HEK293T (cell line): ENCODE measurements around the gene KIAA0408.

Experiments
- ARNT ChIP-seq: fragments of 450-650 bp; IDR thresholded peaks from 2 replicates; pipeline ENCODE4 v1.6.1; 2017; ENCODE audit warnings: mild to moderate bottlenecking
- CTBP1 ChIP-seq: fragments of 450-650 bp; IDR thresholded peaks from 2 replicates; pipeline ENCODE4 v1.6.1; 2016; ENCODE audit warnings: borderline replicate concordance
- ELF4 ChIP-seq: fragments of 450-650 bp; IDR thresholded peaks from 2 replicates; pipeline ENCODE4 v1.6.1; 2017; ENCODE audit warnings: antibody characterized with exemption
- FOXK2 ChIP-seq: fragments of 450-650 bp; IDR thresholded peaks from 2 replicates; pipeline ENCODE4 v1.6.1; 2016; ENCODE audit warnings: mild to moderate bottlenecking
- FOXM1 ChIP-seq: fragments of 450-650 bp; IDR thresholded peaks from 2 replicates; pipeline ENCODE4 v1.6.1; 2017; ENCODE audit warnings: mild to moderate bottlenecking, borderline replicate concordance
- SP1 ChIP-seq: fragments of 450-650 bp; IDR thresholded peaks from 2 replicates; pipeline ENCODE4 v1.6.1; 2017
- TARDBP ChIP-seq: fragments of 450-650 bp; IDR thresholded peaks from 2 replicates; pipeline ENCODE4 v1.6.1; 2016

- TF ChIP-seq CTBP1, result no peak
- TF ChIP-seq ARNT, result no peak
- no peak for TF ChIP-seq FOXM1
- TF ChIP-seq ELF4, result no peak
- no peak for TF ChIP-seq FOXK2
- no peak for TF ChIP-seq SP1
- no peak for TF ChIP-seq TARDBP
Measured at GRCh38 chr6:127451388-127451787, 7.8 kb downstream of the KIAA0408 start.
